Measurements from ENCODE around the gene OR51Q1. TPM values are rescaled to one million over a fixed set of nuclear protein-coding genes. Genes with fewer than 3 reads are reported as not detected.

Gene OR51Q1
- total and polyA plus RNA-seq, 10 donors, result not detected

GRCh38 chr11:5420993-5421392 is 918 bp upstream of the OR51Q1 start:
- DNase-seq, result no peak
- TF ChIP-seq POLR2AphosphoS5 (IDR thresholded peaks at IDR 0.05), result no peak
- TF ChIP-seq, protein P1, sequence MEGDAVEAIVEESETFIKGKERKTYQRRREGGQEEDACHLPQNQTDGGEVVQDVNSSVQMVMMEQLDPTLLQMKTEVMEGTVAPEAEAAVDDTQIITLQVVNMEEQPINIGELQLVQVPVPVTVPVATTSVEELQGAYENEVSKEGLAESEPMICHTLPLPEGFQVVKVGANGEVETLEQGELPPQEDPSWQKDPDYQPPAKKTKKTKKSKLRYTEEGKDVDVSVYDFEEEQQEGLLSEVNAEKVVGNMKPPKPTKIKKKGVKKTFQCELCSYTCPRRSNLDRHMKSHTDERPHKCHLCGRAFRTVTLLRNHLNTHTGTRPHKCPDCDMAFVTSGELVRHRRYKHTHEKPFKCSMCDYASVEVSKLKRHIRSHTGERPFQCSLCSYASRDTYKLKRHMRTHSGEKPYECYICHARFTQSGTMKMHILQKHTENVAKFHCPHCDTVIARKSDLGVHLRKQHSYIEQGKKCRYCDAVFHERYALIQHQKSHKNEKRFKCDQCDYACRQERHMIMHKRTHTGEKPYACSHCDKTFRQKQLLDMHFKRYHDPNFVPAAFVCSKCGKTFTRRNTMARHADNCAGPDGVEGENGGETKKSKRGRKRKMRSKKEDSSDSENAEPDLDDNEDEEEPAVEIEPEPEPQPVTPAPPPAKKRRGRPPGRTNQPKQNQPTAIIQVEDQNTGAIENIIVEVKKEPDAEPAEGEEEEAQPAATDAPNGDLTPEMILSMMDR (IDR thresholded peaks at IDR 0.05 in 8 of 11, conservative IDR thresholded peaks at IDR 0.05 in 3 of 11), result no peak
- no peak for TF ChIP-seq POLR2A (IDR thresholded peaks at IDR 0.05)
- intact Hi-C loops (cut with DNase I; ENCODE audit: low total_unique reads), result no loop called here
- no peaks in the 10 kb centered on the region for H3K4me1 ChIP-seq
- no peaks in the 10 kb centered on the region for H3K36me3 ChIP-seq
- no peak overlapping the region for H3K4me3 ChIP-seq
- 68 to 73% (median 70%) methylated on average over 5 of the region's 5 CpGs for WGBS, 5 donors
- peaks cover 0 to 4% (median 0%) of the 10 kb centered on the region in 7 donors for H3K27me3 ChIP-seq (replicated peaks in 1 of 7)
- peaks cover 0 to 4% (median 0%) of the 10 kb centered on the region in 8 donors for H3K9me3 ChIP-seq
- H3K27ac ChIP-seq, result no peak overlapping the region

- no peaks in the 10 kb centered on the region for H3K4me1 ChIP-seq
- no peak overlapping the region for H3K4me3 ChIP-seq
- H3K27me3 ChIP-seq (replicated peaks in 1 of 7), result peaks cover 0 to 4% (median 0%) of the 10 kb centered on the region in 7 donors
- H3K27ac ChIP-seq, result no peak overlapping the region
- 64 to 86% (median 75%) methylated on average over 3 of the region's 3 CpGs for WGBS, 5 donors
- DNase-seq, result no peak
- intact Hi-C loops (cut with DNase I; ENCODE audit: low total_unique reads), result no loop called here
- H3K9me3 ChIP-seq, result no peaks in the 10 kb centered on the region
- no peak for TF ChIP-seq POLR2AphosphoS5 (IDR thresholded peaks at IDR 0.05)
- TF ChIP-seq POLR2A (IDR thresholded peaks at IDR 0.05), result no peak
- TF ChIP-seq, protein P1 (IDR thresholded peaks at IDR 0.05 in 8 of 11, conservative IDR thresholded peaks at IDR 0.05 in 3 of 11), result no peak
- no peaks in the 10 kb centered on the region for H3K36me3 ChIP-seq
Observed at GRCh38 chr11:5423131-5423530, 1.2 kb downstream of the OR51Q1 start.

GRCh38 chr11:5441414-5441813 is 19.5 kb downstream of the OR51Q1 start, which contains the start of gene OR51I1:
TSS of gene OR51I1 (minus strand) at chr11:5441514. CDS start at chr11:5441514, 0 bp downstream.
- WGBS, 5 donors, result 28 to 50% (median 37%) methylated on average over 2 of the region's 2 CpGs
- Histone ChIP-seq H3K27ac (no peak within 1 kb of the TSS), H3K4me3 (no peak within 1 kb of the TSS), H3K9me3 (no peaks in the 10 kb centered on the region), H3K36me3 (no peaks in the 10 kb centered on the region), H3K27me3 (replicated peaks in 1 of 7) (no peaks in the 10 kb centered on the region), H3K4me1 (no peaks in the 10 kb centered on the region)
- no peak for DNase-seq
- intact Hi-C loops (cut with DNase I; ENCODE audit: low total_unique reads), result no loop called here
- TF ChIP-seq, protein P1 (IDR thresholded peaks at IDR 0.05 in 8 of 11, conservative IDR thresholded peaks at IDR 0.05 in 3 of 11), result no peak
- TF ChIP-seq POLR2A (IDR thresholded peaks at IDR 0.05) (no peak), POLR2AphosphoS5 (IDR thresholded peaks at IDR 0.05) (no peak)

- Histone ChIP-seq H3K9me3 (no peaks in the 10 kb centered on the region), H3K27me3 (replicated peaks in 1 of 7) (no peaks in the 10 kb centered on the region), H3K36me3 (no peaks in the 10 kb centered on the region), H3K4me3 (no peak overlapping the region), H3K27ac (no peak overlapping the region), H3K4me1 (no peaks in the 10 kb centered on the region)
- intact Hi-C loops (cut with DNase I; ENCODE audit: low total_unique reads), result no loop called here
- no peak for DNase-seq
- 28 to 84% (median 54%) methylated on average over 2 of the region's 2 CpGs for WGBS, 5 donors
- TF ChIP-seq POLR2AphosphoS5 (IDR thresholded peaks at IDR 0.05), result no peak
- TF ChIP-seq POLR2A (IDR thresholded peaks at IDR 0.05), result no peak
- TF ChIP-seq, protein P1 (IDR thresholded peaks at IDR 0.05 in 8 of 11, conservative IDR thresholded peaks at IDR 0.05 in 3 of 11), result no peak
Observed at GRCh38 chr11:5443835-5444393, 22.0 kb downstream of the OR51Q1 start.
